Fibroblast of peridontal ligament (primary cell): Measurements from ENCODE around the gene SMIM31.

ENCODE experiments used
- DNase-seq: peaks from one replicate; pipeline ENCODE4 v3.0.0-alpha.2; 2010; ENCODE audit errors: extremely low read depth

Gene SMIM31

DNA sequence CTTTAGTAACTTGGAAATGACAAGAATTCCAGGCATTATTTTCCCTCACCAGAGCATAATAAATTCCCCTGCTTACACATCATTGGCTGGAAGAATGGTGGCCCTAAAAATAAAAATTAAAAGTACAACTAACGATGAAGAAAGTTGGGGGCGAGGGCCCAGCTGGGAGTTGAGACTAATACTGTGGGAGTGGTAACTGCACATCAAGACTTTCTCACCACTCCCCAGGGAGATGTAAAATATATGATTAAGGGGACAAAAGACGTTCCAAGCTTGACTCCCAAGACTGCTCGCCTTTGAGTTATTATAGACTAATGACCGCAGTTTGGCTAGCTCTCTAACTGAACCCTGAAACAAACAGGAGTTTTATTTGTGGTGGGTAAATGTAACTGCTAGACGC, 30.0 kb downstream of the SMIM31 start:
- DNase-seq: no peak

DNA sequence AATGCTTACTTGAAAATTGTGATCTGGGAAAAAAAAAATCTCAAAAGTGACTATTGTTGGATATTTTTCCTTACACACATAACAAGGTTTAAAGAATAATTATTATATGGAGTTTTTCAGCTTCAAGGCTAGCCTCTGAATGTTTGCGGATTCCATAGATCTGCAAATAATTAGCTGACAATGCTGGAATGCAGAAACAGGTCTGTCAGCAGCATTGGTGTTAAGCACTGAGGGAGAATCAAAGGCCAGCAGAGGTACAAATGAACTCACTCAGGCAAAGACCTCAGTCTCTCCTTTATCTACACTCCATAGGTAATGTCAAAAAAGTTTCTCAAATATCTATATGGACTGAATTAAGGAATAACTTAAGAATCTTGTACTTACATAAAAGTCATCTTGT, 35.1 kb downstream of the SMIM31 start:
- no peak for DNase-seq

DNA sequence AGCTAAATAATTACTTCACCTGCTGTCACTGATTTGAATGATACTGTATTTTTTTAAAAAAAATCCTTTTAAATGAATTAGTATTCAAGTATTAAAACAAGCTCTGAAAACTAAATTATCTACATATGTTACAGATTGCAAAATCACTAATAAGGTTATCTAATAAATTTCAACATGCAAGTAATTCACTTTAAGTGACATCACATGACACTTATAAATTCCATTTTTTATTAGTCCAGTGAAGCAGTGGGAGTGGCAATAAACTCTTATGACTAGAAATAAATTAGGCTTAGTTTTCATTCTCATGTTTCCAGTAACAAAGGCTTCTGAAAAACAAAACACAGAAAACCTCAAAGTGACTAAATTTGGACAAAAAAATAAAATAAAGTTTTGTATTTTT, 36.3 kb downstream of the SMIM31 start:
- no peak for DNase-seq

GRCh38 chr4:164799410-164799809, 45.5 kb downstream of the SMIM31 start:
- DNase-seq: no peak

DNA sequence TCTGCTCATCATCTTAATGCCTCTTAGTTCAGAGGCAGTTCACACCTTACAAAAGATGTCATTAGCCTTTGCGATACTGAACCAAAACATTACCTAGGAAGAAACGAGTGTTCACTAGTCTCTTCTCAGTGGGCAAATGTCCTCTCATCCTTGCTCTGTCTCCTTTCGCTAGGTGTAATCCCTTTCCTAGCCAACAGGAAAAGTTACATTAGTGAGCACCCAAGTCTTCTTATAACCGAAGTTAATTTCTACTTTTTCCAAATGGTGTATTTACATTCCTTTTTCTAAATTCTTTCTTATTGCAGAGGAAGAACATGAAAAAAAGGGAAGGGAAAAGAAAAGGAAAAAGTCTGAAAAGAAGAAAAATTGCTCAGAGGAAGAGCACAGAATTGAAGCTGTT, 46.9 kb downstream of the SMIM31 start:
- DNase-seq: no peak

GRCh38 chr4:164802301-164802901, 48.5 kb downstream of the SMIM31 start:
- no peak for DNase-seq

GRCh38 chr4:164803702-164804101, 49.8 kb downstream of the SMIM31 start:
- DNase-seq: no peak

DNA sequence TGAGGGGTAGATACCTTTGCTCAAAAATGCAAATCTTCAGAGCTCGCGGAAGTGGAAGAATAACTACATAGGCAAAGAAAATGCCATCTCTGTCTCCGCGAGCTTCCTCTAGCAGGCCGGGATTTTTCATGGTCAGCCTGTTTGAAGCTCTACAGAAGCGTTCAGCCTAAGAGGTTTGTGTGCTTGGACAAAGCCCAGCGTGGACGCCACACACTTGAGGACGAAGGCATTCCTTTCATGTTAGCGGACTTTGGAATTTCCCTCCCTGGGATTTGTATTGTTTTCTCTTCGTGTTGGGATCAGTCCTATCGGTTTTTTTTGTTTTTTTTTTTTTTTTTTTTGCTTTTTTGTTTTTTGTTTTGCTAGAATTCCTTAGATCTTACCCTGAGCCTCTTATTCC, 53.7 kb downstream of the SMIM31 start:
- no peak for DNase-seq

DNA sequence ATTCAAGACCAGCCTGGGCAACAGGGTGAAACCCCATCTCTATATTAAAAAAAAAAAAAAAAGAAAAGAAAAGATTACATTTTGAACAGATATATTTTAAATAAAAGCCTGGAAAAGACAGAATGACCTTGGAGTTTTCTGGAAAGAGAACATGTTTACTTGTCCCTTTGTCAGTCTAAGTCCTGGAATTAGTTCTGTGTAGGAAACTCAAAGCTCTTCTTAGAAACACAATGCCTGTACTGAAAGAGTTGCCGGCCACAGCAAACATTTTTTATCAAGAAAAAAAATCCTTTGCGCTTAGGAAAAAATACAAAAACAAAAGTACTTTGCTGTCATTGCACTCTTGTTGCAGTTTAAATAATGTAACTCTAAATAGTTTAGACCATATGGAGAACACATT, 59.6 kb downstream of the SMIM31 start:
- no peak for DNase-seq

DNA sequence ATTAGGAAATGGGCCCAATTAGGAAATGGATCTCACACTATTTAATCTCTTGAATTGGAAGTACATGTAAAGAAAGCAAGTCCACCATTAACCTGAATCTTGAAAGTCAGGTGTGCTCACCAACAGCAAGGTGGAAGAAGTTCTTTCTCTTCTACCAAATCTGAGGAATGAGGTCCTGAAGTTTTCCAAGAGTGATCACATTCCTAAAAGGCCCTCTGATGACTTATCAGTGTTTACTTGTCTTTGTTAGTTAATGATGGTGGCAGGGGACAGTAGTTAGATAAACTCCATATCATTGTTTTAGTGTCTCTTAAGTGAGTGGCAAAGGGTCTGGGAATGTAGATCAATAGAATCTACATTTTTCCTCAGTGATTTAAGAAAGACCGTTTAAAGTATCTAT, 61.8 kb downstream of the SMIM31 start:
- no peak for DNase-seq

DNA sequence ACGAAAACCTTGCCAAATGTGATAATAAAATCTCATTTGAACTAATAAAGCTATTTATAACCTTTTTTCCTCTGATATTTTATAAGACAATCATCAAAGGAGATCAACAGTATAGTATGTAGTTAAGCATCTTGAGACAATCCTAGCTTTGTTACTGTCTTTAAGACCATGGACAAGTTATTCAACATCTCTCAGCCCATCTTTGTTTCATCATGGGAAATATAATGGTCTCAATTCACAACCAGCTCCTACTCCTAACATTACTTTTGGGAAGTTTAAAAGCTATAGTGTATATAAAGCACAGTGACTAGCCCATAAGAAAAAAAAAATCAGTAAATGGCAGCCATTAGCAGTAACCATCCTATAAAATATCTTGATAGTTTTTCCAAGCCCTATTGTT, 65.4 kb downstream of the SMIM31 start:
- no peak for DNase-seq

DNA sequence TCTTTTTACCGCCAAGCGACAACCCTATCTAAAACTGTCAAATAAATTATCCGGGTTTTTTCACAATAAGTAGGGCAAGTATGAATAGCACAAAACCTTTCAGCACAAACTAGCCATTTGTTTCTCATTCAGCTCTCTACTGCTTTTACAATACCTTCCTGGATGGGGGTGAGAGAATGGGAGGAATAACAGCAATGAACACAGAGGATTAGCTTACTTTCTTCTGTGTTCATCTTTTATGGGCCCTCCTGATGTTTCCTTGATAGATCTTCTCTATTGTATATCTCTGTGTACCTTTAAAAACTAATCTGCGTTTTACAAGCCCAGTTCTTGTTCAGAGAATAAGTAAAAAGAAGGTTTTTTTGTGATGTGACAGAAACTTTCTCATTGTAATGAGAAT, 67.8 kb downstream of the SMIM31 start:
- no peak for DNase-seq

DNA sequence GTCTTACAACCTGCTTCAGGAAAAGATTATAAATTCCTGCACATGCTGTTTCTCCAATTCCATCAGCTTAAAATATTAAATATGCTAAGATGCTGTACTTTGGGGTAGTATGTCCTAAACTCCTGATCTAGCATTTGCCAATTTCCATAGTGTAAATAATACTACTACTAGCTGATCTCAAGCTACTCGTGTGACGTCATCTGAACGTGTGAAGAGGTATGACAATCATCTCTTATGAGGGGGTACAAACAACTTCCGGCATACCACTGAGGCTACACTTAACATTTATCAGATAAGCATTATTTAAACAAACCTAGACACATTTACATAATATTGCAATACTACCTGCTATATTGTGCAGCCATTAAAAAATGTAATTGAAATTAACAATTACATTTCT, 70.7 kb downstream of the SMIM31 start:
- DNase-seq: no peak

DNA sequence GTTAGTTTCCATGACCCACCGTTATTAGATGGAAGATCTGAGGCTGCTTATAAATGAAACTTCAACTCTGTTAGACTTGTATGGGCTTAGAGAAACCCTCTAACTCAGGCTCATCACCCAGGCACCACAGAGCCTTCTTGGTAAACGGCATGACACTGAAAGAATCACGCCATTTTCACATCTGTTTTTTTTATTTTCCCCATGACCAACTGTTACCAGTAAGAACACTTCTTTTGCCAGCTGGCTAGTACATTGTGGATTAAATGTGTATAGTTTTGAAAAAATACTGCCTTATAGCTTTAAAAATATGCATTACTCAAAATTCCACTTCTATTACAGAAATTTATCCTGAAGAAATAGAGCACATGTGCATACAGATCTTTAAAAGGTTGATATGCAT, 75.0 kb downstream of the SMIM31 start:
- no peak for DNase-seq

DNA sequence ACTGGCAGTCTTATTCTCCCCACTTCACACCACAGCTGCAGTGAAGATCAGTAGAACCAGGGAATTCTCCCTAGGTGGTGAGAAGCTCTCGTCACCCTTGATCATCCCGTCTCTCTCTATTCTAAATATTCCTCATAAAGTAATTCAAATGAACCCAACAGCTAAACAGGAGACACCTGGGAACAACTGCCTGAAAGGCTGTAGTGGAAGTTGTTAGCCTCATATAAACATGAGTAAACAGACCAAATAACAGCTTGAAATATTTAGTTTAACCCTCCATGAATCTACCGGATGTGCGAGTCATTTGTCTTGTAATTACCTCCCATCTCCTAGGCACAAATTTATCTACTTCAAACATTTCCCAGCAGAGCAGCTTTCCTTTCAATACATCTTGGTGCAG, 92.6 kb downstream of the SMIM31 start:
- no peak for DNase-seq

DNA sequence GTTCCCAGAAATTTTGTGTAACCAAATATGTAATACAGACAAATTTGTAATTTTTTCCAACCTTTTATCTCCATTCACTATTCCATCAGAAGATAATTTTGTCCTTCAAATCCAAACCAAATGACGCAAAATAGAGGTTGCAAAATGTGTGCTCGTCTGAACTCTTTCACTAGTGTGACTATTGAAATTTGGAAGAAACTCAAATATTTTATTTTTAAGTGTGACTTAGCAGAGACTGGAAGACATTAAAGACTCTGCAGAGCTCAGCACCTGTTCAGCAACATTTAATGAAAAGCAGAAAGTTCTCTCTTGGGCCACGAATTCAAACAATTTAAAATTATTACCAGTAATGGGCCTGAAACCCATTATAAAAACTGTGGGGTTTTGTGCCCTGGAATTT, 93.1 kb downstream of the SMIM31 start:
- no peak for DNase-seq

GRCh38 chr4:164847967-164848649, 94.2 kb downstream of the SMIM31 start:
- DNase-seq: no peak
